CD4-positive, alpha-beta T cell treated with Interleukin-15 for 1 hour (primary cell): ENCODE results near the gene CXorf49.

Experiments used
- DNase-seq: peaks from one replicate; pipeline ENCODE4 v3.0.0-alpha.2; 2020

CXorf49 gene

GRCh38 chrX:71671043-71671780 lies 46.9 kb downstream of the CXorf49 start:
- DNase-seq, result peak; percentile 17

- DNase-seq, result peak; percentile 16
These were observed 48.1 kb downstream of the CXorf49 start for GRCh38 chrX:71669947-71670346.

- DNase-seq, result no peak
These were observed 48.6 kb downstream of the CXorf49 start for GRCh38 chrX:71669492-71669891.

GRCh38 chrX:71668248-71668595 lies 49.9 kb downstream of the CXorf49 start:
- no peak for DNase-seq

- no peak for DNase-seq
These were observed 50.5 kb downstream of the CXorf49 start, which contains the start of gene LOC101059915 for GRCh38 chrX:71667328-71668247. Gene LOC101059915, plus strand, starts transcription at chrX:71667546.

GRCh38 chrX:71666240-71667223 lies 51.6 kb downstream of the CXorf49 start:
- no peak for DNase-seq

GRCh38 chrX:71665747-71666146 lies 52.3 kb downstream of the CXorf49 start:
- DNase-seq, result no peak

- no peak for DNase-seq
These were observed 53.1 kb downstream of the CXorf49 start for GRCh38 chrX:71664889-71665491.
